ENCODE results near the gene PLEKHG4B. TPM values are rescaled to one million over a fixed set of nuclear protein-coding genes. Genes with fewer than 3 reads are reported as not detected.

PLEKHG4B gene
- total and polyA plus RNA-seq, 2 of the 4 experiments (the other 2 are of a cell fraction): 1.1 TPM

GRCh38 chr5:139579-140442 lies 47.8 kb downstream of the PLEKHG4B start:
- H3K9me3 ChIP-seq (ENCODE audit: control insufficient read depth, insufficient read depth, low read length): no peaks in the 10 kb centered on the region
- no peak overlapping the region for H2AK9ac ChIP-seq (replicated peaks; ENCODE audit: low read depth, low read length, poor library complexity)
- H2BK5ac ChIP-seq (ENCODE audit: low read depth, low read length, poor library complexity, severe bottlenecking): no peak overlapping the region
- no peak overlapping the region for H3K14ac ChIP-seq (replicated peaks; ENCODE audit: low read depth, low read length)
- 87% methylated on average over 14 of the region's 36 CpGs; no CpG with 5 or more reads in 1 of the 2 experiments for WGBS, 2 experiments (ENCODE audit: extremely low coverage in 2 of 2, insufficient read length in 1 of 2)
- no peak overlapping the region for H2AK5ac ChIP-seq (ENCODE audit: low read depth, low read length)
- no peak overlapping the region for H3K56ac ChIP-seq (ENCODE audit: extremely low read depth, insufficient read depth, low read length)
- H4K5ac ChIP-seq (ENCODE audit: low read depth, low read length): no peak overlapping the region
- no TSS peak for BruUV-seq (replicated peaks)
- H4K91ac ChIP-seq (ENCODE audit: insufficient read depth, low read depth, low read length): no peak overlapping the region
- H3K4ac ChIP-seq (ENCODE audit: low read depth, low read length): no peak overlapping the region
- H3K27ac ChIP-seq (ENCODE audit: insufficient read depth, low read length): no peak overlapping the region
- no peak overlapping the region for H3K23ac ChIP-seq (ENCODE audit: low read depth, low read length)
- H3K4me3 ChIP-seq (ENCODE audit: insufficient read depth, low read depth, low read length): no peak overlapping the region
- TF ChIP-seq MAZ (IDR thresholded peaks at IDR 0.05; ENCODE audit: borderline replicate concordance, low read depth, low read length) (no peak), MAFK (IDR thresholded peaks at IDR 0.05; ENCODE audit: low read depth, low read length) (no peak), CHD1 (IDR thresholded peaks at IDR 0.05; ENCODE audit: low read depth, low read length) (no peak), RCOR1 (IDR thresholded peaks at IDR 0.05; ENCODE audit: insufficient replicate concordance, low read length) (no peak), BHLHE40 (IDR thresholded peaks at IDR 0.05; ENCODE audit: low read depth, low read length) (no peak), SMC3 (IDR thresholded peaks at IDR 0.05; ENCODE audit: low read depth, low read length) (no peak), RAD21 (IDR thresholded peaks at IDR 0.05; ENCODE audit: low read length) (no peak), CEBPB (IDR thresholded peaks at IDR 0.05; ENCODE audit: low read depth, low read length) (no peak)
- TF ChIP-seq, protein P1, sequence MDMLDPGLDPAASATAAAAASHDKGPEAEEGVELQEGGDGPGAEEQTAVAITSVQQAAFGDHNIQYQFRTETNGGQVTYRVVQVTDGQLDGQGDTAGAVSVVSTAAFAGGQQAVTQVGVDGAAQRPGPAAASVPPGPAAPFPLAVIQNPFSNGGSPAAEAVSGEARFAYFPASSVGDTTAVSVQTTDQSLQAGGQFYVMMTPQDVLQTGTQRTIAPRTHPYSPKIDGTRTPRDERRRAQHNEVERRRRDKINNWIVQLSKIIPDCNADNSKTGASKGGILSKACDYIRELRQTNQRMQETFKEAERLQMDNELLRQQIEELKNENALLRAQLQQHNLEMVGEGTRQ (IDR thresholded peaks at IDR 0.05; ENCODE audit: low read depth, low read length): no peak
- TF ChIP-seq, protein P2, sequence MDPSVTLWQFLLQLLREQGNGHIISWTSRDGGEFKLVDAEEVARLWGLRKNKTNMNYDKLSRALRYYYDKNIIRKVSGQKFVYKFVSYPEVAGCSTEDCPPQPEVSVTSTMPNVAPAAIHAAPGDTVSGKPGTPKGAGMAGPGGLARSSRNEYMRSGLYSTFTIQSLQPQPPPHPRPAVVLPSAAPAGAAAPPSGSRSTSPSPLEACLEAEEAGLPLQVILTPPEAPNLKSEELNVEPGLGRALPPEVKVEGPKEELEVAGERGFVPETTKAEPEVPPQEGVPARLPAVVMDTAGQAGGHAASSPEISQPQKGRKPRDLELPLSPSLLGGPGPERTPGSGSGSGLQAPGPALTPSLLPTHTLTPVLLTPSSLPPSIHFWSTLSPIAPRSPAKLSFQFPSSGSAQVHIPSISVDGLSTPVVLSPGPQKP (IDR thresholded peaks at IDR 0.05; ENCODE audit: borderline replicate concordance, low read depth, low read length): no peak
- H2BK15ac ChIP-seq (ENCODE audit: low read depth, low read length): no peak overlapping the region
- dilution Hi-C loops (cut with HindIII; ENCODE audit: low sequenced_read_pairs, unreplicated experiment) (no loop called here), in situ Hi-C loops (cut with MboI; ENCODE audit: low sequenced_read_pairs) (no loop called here), intact Hi-C loops (cut with micrococcal nuclease) (no loop called here)
- H3K36me3 ChIP-seq (ENCODE audit: control insufficient read depth, insufficient read depth, low read length): no peaks in the 10 kb centered on the region
- ChIA-PET POLR2A (ENCODE audit: unreplicated experiment) (no interaction called here), CTCF (no interaction called here)
- peaks cover 28% of the 10 kb centered on the region for H3K27me3 ChIP-seq (ENCODE audit: control insufficient read depth, insufficient read depth, low read length)
- no peak overlapping the region for H3K4me2 ChIP-seq (ENCODE audit: low read depth, low read length)
- no peak overlapping the region for H2BK120ac ChIP-seq (ENCODE audit: low read depth, low read length)
- no peaks in the 10 kb centered on the region for H3K79me1 ChIP-seq (ENCODE audit: low read depth in 1 of 2, low read length in 2 of 2)
- no peaks in the 10 kb centered on the region for H3K4me1 ChIP-seq (ENCODE audit: control insufficient read depth, insufficient read depth, low read length)
- no peaks in the 10 kb centered on the region for H4K20me1 ChIP-seq (ENCODE audit: insufficient read depth, low read length)
- H2AFZ ChIP-seq (replicated peaks; ENCODE audit: low read length, poor library complexity): no peak overlapping the region
- H4K8ac ChIP-seq (ENCODE audit: low read depth in 2 of 2, low read length in 2 of 2): no peak overlapping the region
- H3K9ac ChIP-seq (ENCODE audit: low read depth, low read length): no peak overlapping the region
- H3K9me1 ChIP-seq (ENCODE audit: insufficient read depth, low read length): peaks cover 9% of the 10 kb centered on the region
- ATAC-seq (ENCODE audit: low read depth) (no peak), DNase-seq (no peak)
- no peak overlapping the region for H2BK20ac ChIP-seq (ENCODE audit: low read depth, low read length)
- H3K18ac ChIP-seq (ENCODE audit: low read depth, low read length): no peak overlapping the region

All from IMR-90 (cell line).